Measurements from ENCODE around the gene DECR2.
"Not testable (repeated sequence)": the region's sequence is repeated elsewhere in the genome, so short reads cannot be mapped to it uniquely, and the experiment has no call there.

DECR2 gene

GRCh38 chr16:422179-422578, 20.5 kb downstream of the DECR2 start:
- not testable (repeated sequence) for H3K4me3 ChIP-seq (ENCODE audit: low read length); H3K27ac ChIP-seq (ENCODE audit: low read length); H3K9me3 ChIP-seq (ENCODE audit: control insufficient read depth, low read depth, low read length); H3K9ac ChIP-seq (ENCODE audit: low read length); H3K36me3 ChIP-seq (ENCODE audit: control insufficient read depth, low read depth, low read length); H3K4me1 ChIP-seq (ENCODE audit: control insufficient read depth, low read depth, low read length)
- H3K27me3 ChIP-seq (ENCODE audit: control insufficient read depth, insufficient read depth, low read length) = peaks cover 39% of the 10 kb centered on the region

DNA sequence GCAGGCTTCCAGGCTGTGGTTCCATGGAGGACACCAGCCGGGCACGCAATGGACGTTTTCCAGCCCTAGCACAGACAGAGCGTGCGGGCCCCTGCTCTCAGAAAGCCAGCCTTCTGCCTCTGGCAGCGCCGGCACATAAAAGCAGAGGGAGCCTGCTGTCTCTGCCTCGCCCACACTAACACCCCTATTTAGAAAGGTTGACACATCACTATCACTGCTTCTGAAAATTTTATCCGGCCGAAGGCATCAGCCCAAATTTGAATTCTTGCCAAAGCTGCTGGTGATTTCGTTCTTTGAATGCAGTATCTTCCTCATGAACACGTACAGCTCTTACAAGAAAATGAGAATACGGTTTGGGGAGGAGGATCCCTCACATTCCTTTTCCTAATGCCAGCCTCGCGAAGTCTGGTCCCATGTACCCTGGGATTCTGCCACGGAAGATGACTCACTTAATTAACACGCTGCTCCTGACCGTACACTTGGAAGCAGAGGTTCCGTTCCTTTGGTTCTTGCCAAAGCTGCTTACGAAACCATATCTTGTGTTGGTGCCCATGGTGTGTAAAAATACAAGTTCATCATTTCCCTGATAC, 22.4 kb downstream of the DECR2 start:
- no peaks in the 10 kb centered on the region for H3K36me3 ChIP-seq (ENCODE audit: control insufficient read depth, low read depth, low read length)
- no peaks in the 10 kb centered on the region for H3K9me3 ChIP-seq (ENCODE audit: control insufficient read depth, low read depth, low read length)
- H3K4me1 ChIP-seq (ENCODE audit: control insufficient read depth, low read depth, low read length) = peaks cover 7% of the 10 kb centered on the region
- H3K9ac ChIP-seq (ENCODE audit: low read length) = no peak overlapping the region
- H3K4me3 ChIP-seq (ENCODE audit: low read length) = peak overlapping the region; percentile 53
- H3K27me3 ChIP-seq (ENCODE audit: control insufficient read depth, insufficient read depth, low read length) = peaks cover 43% of the 10 kb centered on the region
- no peak overlapping the region for H3K27ac ChIP-seq (ENCODE audit: low read length)

GRCh38 chr16:424623-425081, 23.0 kb downstream of the DECR2 start:
- Histone ChIP-seq H3K4me1 (ENCODE audit: control insufficient read depth, low read depth, low read length) (peaks cover 7% of the 10 kb centered on the region), H3K36me3 (ENCODE audit: control insufficient read depth, low read depth, low read length) (no peaks in the 10 kb centered on the region), H3K27me3 (ENCODE audit: control insufficient read depth, insufficient read depth, low read length) (peaks cover 43% of the 10 kb centered on the region), H3K9ac (ENCODE audit: low read length) (no peak overlapping the region), H3K27ac (ENCODE audit: low read length) (no peak overlapping the region), H3K9me3 (ENCODE audit: control insufficient read depth, low read depth, low read length) (no peaks in the 10 kb centered on the region), H3K4me3 (ENCODE audit: low read length) (peak overlapping the region; percentile 53)

GRCh38 chr16:425082-425718, 23.5 kb downstream of the DECR2 start, which contains the start of gene RAB11FIP3:
TSS of gene RAB11FIP3 (plus strand) at chr16:425649. CDS start at chr16:426007, 358 bp downstream.
- H3K27ac ChIP-seq (ENCODE audit: low read length) = no peak within 1 kb of the TSS

DNA sequence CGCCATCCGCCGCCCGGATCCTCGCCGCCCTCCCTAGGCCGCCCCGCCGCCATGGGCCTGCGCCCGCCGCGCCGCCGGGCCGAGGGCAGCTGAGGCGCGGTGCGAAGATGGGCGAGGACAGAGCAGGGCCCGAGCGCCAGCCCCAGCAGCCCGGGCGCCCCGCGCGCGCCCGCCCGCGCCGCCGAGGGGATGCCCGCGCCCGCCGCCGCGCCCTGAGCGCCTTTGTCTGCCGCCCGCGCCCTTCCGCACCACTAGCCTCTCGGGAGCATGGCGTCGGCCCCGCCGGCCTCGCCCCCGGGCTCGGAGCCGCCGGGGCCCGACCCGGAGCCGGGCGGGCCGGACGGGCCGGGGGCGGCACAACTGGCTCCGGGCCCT, 24.0 kb downstream of the DECR2 start:
- Histone ChIP-seq H3K9ac (ENCODE audit: low read length) (no peak overlapping the region), H3K4me1 (ENCODE audit: control insufficient read depth, low read depth, low read length) (peaks cover 7% of the 10 kb centered on the region), H3K4me3 (ENCODE audit: low read length) (no peak overlapping the region), H3K27ac (ENCODE audit: low read length) (no peak overlapping the region), H3K27me3 (ENCODE audit: control insufficient read depth, insufficient read depth, low read length) (peaks cover 43% of the 10 kb centered on the region), H3K9me3 (ENCODE audit: control insufficient read depth, low read depth, low read length) (no peaks in the 10 kb centered on the region), H3K36me3 (ENCODE audit: control insufficient read depth, low read depth, low read length) (no peaks in the 10 kb centered on the region)

More at GRCh38 chr16:425082-425718, 23.5 kb downstream of the DECR2 start, which contains the start of gene RAB11FIP3:
- Histone ChIP-seq H3K4me3 (ENCODE audit: low read length) (peak within 1 kb of the TSS; percentile 71), H3K9ac (ENCODE audit: low read length) (peak within 1 kb of the TSS; percentile 51), H3K36me3 (ENCODE audit: control insufficient read depth, low read depth, low read length) (no peaks in the 10 kb centered on the region), H3K4me1 (ENCODE audit: control insufficient read depth, low read depth, low read length) (peaks cover 7% of the 10 kb centered on the region), H3K27me3 (ENCODE audit: control insufficient read depth, insufficient read depth, low read length) (peaks cover 43% of the 10 kb centered on the region), H3K9me3 (ENCODE audit: control insufficient read depth, low read depth, low read length) (no peaks in the 10 kb centered on the region)

GRCh38 chr16:426115-426905, 24.6 kb downstream of the DECR2 start:
- H3K9ac ChIP-seq (ENCODE audit: low read length) = peak overlapping the region; percentile 51
- H3K9me3 ChIP-seq (ENCODE audit: control insufficient read depth, low read depth, low read length) = no peaks in the 10 kb centered on the region
- H3K4me1 ChIP-seq (ENCODE audit: control insufficient read depth, low read depth, low read length) = peaks cover 7% of the 10 kb centered on the region
- no peaks in the 10 kb centered on the region for H3K36me3 ChIP-seq (ENCODE audit: control insufficient read depth, low read depth, low read length)
- no peak overlapping the region for H3K27ac ChIP-seq (ENCODE audit: low read length)
- peak overlapping the region; percentile 71 for H3K4me3 ChIP-seq (ENCODE audit: low read length)
- peaks cover 43% of the 10 kb centered on the region for H3K27me3 ChIP-seq (ENCODE audit: control insufficient read depth, insufficient read depth, low read length)

- Histone ChIP-seq H3K9me3 (ENCODE audit: control insufficient read depth, low read depth, low read length) (no peaks in the 10 kb centered on the region), H3K4me3 (ENCODE audit: low read length) (peak overlapping the region; percentile 71), H3K27me3 (ENCODE audit: control insufficient read depth, insufficient read depth, low read length) (peaks cover 43% of the 10 kb centered on the region), H3K9ac (ENCODE audit: low read length) (peak overlapping the region; percentile 51), H3K36me3 (ENCODE audit: control insufficient read depth, low read depth, low read length) (no peaks in the 10 kb centered on the region), H3K27ac (ENCODE audit: low read length) (no peak overlapping the region), H3K4me1 (ENCODE audit: control insufficient read depth, low read depth, low read length) (peaks cover 7% of the 10 kb centered on the region)
Measured at GRCh38 chr16:426906-427249, 25.2 kb downstream of the DECR2 start.

DNA sequence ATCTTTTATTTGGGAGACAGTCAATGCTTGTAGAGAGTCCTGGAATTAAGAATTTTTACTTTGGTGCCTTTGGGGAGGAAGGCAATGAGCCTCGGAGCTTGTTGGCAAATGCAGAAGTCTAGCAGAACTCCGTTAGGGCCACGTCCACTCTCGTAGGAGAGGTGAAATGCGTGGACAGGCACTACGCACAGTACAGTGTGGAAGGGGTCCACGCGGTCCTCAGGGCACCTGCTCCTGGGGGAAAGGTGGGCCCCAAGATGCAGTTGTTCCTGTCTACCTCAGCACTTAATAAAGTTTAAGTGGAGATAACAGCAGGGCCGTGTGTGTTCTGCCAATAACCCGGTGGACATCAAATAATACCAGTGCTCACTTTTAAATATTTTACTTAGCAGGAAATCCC, 25.6 kb downstream of the DECR2 start:
- Histone ChIP-seq H3K4me1 (ENCODE audit: control insufficient read depth, low read depth, low read length) (peaks cover 7% of the 10 kb centered on the region), H3K36me3 (ENCODE audit: control insufficient read depth, low read depth, low read length) (no peaks in the 10 kb centered on the region), H3K27ac (ENCODE audit: low read length) (no peak overlapping the region), H3K9me3 (ENCODE audit: control insufficient read depth, low read depth, low read length) (no peaks in the 10 kb centered on the region), H3K9ac (ENCODE audit: low read length) (no peak overlapping the region), H3K4me3 (ENCODE audit: low read length) (peak overlapping the region; percentile 71), H3K27me3 (ENCODE audit: control insufficient read depth, insufficient read depth, low read length) (peaks cover 43% of the 10 kb centered on the region)

DNA sequence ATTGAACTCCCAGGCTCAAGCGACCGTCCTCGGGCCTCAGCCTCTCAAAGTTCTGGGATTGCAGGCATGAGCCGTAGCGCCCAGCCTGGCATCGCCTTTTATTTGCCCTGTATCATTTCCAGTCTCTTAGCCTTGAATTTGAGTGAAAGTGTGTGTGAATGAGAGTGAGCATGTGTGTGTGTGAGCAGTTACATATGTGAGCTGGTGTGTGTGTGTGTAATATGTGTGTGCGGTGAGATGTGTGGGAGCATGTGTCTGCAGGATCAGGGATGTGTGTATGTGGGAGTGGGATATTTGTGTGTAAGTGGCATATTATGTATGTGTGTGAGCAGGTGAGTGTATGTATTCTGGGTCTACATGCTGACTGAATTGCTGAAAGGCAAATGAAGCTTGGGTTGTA, 29.2 kb downstream of the DECR2 start:
- H3K36me3 ChIP-seq (ENCODE audit: control insufficient read depth, low read depth, low read length) = no peaks in the 10 kb centered on the region

DNA sequence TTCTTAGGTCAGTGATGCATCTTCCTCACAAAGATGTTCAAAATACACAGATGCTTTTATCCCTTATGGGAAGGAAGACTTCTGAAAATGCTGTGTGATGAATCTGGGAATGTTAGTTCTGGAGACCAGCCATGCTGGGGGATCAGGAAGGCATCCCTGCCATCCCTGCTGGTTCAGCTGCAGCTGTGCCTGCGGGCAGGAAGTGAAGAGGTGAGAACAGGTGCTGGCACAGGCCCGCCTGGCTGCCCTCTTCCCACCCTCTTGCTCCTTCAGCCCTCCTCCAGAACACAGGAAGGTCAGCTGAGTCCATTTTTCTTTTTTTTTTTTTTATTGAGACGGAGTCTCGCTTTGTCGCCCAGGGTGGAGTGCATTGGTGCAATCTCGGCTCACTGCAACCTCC, 38.9 kb downstream of the DECR2 start:
- Histone ChIP-seq H3K36me3 (ENCODE audit: control insufficient read depth, low read depth, low read length) (no peaks in the 10 kb centered on the region), H3K4me3 (ENCODE audit: low read length) (no peak overlapping the region), H3K27me3 (ENCODE audit: control insufficient read depth, insufficient read depth, low read length) (no peaks in the 10 kb centered on the region), H3K27ac (ENCODE audit: low read length) (no peak overlapping the region), H3K4me1 (ENCODE audit: control insufficient read depth, low read depth, low read length) (no peaks in the 10 kb centered on the region), H3K9ac (ENCODE audit: low read length) (no peak overlapping the region), H3K9me3 (ENCODE audit: control insufficient read depth, low read depth, low read length) (no peaks in the 10 kb centered on the region)

More for the DNA sequence above, 29.2 kb downstream of the DECR2 start:
- Histone ChIP-seq H3K27ac (ENCODE audit: low read length) (no peak overlapping the region), H3K9ac (ENCODE audit: low read length) (no peak overlapping the region), H3K27me3 (ENCODE audit: control insufficient read depth, insufficient read depth, low read length) (peaks cover 14% of the 10 kb centered on the region), H3K9me3 (ENCODE audit: control insufficient read depth, low read depth, low read length) (no peaks in the 10 kb centered on the region), H3K4me1 (ENCODE audit: control insufficient read depth, low read depth, low read length) (peaks cover 7% of the 10 kb centered on the region), H3K4me3 (ENCODE audit: low read length) (no peak overlapping the region)

DNA sequence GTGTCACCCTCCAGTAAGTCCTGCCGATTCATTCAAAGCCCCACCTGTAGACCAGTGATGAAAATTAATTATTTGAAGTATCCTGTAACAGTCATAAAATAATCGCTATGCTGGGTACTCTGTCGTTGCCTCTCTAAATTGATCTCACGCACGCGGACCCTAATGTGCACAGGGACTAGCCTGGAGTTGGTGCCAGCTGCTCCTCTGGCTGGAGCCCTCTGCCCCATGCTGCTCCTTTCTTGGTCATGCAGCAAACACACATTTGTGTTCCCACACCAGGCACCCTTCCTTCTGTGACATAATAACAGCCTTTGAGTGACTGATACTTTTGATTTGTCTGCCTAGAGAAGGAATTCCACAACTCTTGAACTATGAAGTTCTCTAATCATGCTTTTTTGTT, 39.8 kb downstream of the DECR2 start:
- Histone ChIP-seq H3K36me3 (ENCODE audit: control insufficient read depth, low read depth, low read length) (no peaks in the 10 kb centered on the region), H3K4me3 (ENCODE audit: low read length) (no peak overlapping the region), H3K9me3 (ENCODE audit: control insufficient read depth, low read depth, low read length) (no peaks in the 10 kb centered on the region), H3K4me1 (ENCODE audit: control insufficient read depth, low read depth, low read length) (no peaks in the 10 kb centered on the region), H3K27ac (ENCODE audit: low read length) (no peak overlapping the region), H3K9ac (ENCODE audit: low read length) (no peak overlapping the region), H3K27me3 (ENCODE audit: control insufficient read depth, insufficient read depth, low read length) (no peaks in the 10 kb centered on the region)

Data from iPS-18a (cell line).